ENCODE data around the gene TPD52L1.

TPD52L1 gene

DNA sequence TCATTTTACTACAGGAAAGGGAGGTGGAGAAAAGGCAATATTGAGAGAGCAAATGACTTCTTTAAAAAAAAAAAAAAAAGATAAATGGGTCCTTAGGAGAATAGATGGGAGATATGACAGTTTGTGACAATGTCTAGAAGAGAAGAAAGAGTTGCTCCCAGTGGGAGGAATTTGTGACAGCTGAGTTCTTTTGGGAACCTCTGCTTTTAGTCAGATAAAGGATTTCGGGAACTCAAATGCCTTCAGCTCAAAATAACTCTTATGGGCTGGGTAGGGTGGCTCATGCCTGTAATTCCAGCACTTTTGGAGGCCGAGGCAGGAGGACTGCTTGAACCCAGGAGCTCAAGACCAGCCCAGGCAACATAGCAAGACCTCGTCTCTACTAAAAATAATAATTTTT is 13.1 kb downstream of the TPD52L1 start:
- TF ChIP-seq, protein P1, sequence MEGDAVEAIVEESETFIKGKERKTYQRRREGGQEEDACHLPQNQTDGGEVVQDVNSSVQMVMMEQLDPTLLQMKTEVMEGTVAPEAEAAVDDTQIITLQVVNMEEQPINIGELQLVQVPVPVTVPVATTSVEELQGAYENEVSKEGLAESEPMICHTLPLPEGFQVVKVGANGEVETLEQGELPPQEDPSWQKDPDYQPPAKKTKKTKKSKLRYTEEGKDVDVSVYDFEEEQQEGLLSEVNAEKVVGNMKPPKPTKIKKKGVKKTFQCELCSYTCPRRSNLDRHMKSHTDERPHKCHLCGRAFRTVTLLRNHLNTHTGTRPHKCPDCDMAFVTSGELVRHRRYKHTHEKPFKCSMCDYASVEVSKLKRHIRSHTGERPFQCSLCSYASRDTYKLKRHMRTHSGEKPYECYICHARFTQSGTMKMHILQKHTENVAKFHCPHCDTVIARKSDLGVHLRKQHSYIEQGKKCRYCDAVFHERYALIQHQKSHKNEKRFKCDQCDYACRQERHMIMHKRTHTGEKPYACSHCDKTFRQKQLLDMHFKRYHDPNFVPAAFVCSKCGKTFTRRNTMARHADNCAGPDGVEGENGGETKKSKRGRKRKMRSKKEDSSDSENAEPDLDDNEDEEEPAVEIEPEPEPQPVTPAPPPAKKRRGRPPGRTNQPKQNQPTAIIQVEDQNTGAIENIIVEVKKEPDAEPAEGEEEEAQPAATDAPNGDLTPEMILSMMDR (conservative IDR thresholded peaks at IDR 0.05) = no peak
- no peak overlapping the region for H3K27ac ChIP-seq

DNA sequence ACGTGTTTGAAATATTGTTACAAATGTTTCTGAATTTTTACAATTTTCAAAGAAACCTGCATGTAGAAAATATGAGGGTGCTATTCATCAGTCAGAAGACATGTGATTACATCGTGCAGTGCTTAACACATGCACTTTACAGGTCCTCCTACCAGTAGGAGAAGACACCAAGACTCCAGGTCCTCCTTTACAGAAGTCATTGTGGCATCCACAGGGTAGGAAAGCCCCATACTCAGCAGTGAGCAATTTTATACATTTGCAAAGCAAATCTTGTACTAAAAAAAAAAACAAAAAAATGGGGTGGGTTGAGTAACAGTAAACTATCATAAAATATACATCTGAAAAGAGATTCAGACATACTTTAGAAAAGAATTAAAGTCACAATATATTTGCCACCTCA is 14.0 kb downstream of the TPD52L1 start:
- TF ChIP-seq, protein P1 (conservative IDR thresholded peaks at IDR 0.05) = no peak
- H3K27ac ChIP-seq = no peak overlapping the region

DNA sequence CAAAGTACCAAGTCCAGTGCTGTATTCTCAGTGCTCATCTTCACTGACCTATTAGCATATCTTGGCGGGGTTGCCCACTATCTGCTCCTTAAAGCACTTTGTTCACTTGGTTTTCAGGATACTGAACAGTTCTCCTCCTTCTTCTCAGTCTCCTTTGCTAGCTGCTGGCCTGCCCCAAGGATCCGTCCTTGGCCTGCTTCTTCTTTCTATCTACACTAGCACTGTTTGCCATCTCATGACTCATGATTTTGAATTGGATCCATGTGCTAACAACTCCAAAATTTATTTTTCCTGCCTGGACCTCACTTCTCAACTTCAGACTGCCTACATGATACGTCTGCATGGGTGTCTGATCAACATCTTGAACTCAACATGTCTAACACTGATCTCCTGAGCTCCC is 15.5 kb downstream of the TPD52L1 start:
- no peak overlapping the region for H3K27ac ChIP-seq
- TF ChIP-seq, protein P1 (conservative IDR thresholded peaks at IDR 0.05) = no peak

DNA sequence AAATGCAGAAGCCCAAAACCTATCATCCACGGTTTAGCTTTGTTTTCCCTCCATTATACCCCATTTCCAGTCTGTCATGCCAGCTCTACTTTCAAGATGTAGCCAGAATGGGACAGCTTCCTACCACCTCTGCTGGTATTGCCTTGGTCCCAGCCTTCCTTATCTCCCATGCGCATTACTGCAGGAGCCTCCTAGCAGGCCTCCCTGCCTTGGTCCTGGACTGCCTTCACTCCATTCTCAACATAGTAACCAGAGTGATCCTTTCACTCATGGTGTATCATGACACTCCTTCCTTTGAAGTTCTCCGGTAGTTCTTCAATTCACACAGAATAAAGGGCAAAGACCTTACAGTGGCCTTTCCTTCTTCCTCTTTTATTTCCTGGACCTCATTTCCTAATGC is 15.9 kb downstream of the TPD52L1 start:
- no peak overlapping the region for H3K27ac ChIP-seq
- TF ChIP-seq, protein P1 (conservative IDR thresholded peaks at IDR 0.05) = no peak

DNA sequence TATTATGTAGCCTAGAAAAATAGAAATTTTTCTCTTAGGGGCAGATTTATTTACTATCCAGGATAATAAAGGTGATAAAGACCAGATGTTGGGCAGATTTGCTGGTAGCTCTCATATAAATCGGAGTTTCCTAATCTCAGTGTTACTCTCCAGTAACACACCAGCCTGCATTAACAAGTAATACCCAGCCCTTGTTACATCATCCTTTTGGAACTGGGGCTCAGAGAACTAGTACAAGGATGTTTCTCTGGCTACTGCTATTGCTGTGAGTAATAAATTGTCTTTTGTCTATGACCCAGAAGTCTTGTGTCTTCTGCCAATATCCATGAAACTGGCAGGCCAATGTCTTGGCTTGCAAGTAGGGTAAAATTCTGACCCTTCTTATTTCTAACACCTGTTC is 16.8 kb downstream of the TPD52L1 start:
- no peak overlapping the region for H3K27ac ChIP-seq
- TF ChIP-seq, protein P1 (conservative IDR thresholded peaks at IDR 0.05) = no peak

DNA sequence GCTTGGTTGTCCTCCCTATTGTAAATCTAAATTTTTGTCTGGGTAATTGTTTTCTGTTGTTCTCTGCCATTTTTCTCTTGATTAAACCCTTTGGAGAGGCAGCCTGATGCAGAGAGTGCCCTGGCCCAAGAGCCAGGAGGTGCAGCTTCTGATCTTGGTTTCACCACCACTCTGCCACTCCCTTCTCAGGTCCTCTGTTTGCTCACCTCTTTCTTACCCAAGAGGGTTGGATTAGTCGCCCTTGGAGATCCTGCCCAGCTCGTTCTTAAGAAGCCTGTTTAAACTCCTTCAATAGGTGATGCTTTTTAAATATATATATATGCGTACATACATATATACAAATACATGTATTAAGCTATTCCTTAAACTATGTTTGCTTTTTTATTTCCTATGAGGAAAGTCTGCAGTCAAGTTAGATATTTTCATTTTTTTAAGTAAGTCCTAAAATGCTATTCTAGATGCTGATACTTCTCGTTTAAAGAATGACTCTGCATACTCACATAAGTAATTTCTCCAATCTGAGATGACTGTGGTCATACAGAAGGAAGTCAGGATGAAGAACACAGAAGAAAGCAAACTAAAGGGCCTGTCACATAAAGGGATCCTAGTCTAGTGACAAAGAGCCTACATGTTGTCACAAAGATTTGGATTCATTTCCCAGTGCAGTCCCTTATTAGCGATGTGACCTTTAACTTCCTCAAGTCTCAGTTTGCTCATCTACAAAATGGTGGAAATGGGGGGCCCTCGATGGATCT is 19.9 kb downstream of the TPD52L1 start:
- TF ChIP-seq, protein P1 (conservative IDR thresholded peaks at IDR 0.05) = no peak
- no peak overlapping the region for H3K27ac ChIP-seq

DNA sequence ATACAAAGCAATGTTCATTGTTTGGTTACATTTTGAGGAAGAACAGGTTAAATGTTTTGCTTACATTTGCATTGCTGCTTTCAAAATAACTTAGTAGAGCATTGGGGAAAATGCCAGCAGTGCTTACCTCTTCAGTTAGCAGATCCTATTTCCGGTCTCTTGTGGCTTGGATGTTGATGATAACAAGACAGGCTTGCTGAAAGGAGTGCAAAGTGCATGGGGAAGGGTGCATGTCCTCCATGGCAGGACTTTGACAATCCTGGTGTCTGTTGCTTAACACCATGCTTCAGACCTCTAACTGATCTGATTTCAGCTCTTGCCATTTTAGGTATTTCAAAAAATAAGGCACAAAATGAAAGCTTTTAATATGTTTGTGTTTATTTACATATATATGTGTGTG is 21.1 kb downstream of the TPD52L1 start:
- TF ChIP-seq, protein P1 (conservative IDR thresholded peaks at IDR 0.05) = no peak
- no peak overlapping the region for H3K27ac ChIP-seq
